ENCODE measurements around the gene TADA2A.

DNA sequence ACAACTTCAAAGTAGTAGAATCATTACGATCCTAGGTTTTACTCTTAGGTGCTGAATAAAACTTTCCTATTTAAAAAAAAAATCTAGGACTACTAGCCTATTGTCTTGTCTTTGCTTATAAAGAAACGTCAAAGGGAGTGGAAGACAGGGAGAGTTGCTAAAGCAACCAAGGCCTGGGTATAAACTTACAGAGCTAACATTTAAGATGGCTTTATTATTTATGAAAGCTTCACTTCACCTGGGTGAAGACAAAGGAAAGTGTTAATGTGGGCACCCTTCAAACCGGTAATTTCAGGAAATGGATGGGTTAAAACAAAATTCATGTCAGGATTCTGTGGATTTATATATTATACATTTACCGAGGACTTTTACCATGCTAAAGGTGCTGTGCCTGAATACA, 85.5 kb downstream of the TADA2A start:
- TF ChIP-seq, protein P1, sequence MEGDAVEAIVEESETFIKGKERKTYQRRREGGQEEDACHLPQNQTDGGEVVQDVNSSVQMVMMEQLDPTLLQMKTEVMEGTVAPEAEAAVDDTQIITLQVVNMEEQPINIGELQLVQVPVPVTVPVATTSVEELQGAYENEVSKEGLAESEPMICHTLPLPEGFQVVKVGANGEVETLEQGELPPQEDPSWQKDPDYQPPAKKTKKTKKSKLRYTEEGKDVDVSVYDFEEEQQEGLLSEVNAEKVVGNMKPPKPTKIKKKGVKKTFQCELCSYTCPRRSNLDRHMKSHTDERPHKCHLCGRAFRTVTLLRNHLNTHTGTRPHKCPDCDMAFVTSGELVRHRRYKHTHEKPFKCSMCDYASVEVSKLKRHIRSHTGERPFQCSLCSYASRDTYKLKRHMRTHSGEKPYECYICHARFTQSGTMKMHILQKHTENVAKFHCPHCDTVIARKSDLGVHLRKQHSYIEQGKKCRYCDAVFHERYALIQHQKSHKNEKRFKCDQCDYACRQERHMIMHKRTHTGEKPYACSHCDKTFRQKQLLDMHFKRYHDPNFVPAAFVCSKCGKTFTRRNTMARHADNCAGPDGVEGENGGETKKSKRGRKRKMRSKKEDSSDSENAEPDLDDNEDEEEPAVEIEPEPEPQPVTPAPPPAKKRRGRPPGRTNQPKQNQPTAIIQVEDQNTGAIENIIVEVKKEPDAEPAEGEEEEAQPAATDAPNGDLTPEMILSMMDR (IDR thresholded peaks at IDR 0.05): no peak
- TF ChIP-seq EP300 (IDR thresholded peaks at IDR 0.05): no peak

Data from esophagus muscularis mucosa (tissue), 3 donors.